Suprapubic skin (tissue), 4 donors: Measurements from ENCODE around the gene PRDM9.

Experiments used
- EP300 ChIP-seq: sonication (generic); formaldehyde crosslinking; IDR thresholded peaks from one replicate; pipeline ENCODE4 v1.6.1; 2017; ENCODE audit warnings: antibody characterized with exemption
- POLR2AphosphoS5 ChIP-seq, 3 donors: sonication (generic); formaldehyde crosslinking; IDR thresholded peaks; one replicate each; pipeline ENCODE4 v1.6.1; 2017; ENCODE audit warnings: antibody characterized with exemption in 3 of 3
- TF ChIP-seq, protein P1 (sequence below), 2 donors: fragments of 200-600 bp in 1 of 2; fragments of 450-650 bp in 1 of 2; sonication (generic) in 1 of 2; IDR thresholded peaks; one replicate each; pipeline ENCODE4 v1.5.1; 2016 to 2019; ENCODE audit warnings: antibody characterized with exemption in 2 of 2, mild to moderate bottlenecking in 1 of 2, moderate library complexity in 1 of 2

DNA sequence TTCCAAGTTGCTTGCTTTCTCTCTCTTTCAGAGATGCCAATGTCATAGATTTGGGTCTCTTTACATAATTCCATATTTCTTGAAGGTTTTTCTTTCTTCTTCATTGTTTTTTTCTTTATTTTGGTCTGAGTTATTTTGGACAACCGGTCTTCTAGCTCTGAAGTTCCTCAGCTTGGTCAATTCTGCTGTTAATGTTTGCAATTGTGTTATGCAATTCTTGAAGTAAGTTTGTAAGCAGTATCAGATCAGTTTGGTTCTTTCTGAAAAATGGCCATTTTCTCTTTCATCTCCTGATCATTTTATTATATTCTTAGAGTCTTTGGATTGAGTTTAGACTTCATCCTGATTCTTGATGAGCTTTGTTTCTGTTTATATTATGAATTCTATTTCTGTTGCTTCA is 16.4 kb upstream of the PRDM9 start:
- TF ChIP-seq, protein P1, sequence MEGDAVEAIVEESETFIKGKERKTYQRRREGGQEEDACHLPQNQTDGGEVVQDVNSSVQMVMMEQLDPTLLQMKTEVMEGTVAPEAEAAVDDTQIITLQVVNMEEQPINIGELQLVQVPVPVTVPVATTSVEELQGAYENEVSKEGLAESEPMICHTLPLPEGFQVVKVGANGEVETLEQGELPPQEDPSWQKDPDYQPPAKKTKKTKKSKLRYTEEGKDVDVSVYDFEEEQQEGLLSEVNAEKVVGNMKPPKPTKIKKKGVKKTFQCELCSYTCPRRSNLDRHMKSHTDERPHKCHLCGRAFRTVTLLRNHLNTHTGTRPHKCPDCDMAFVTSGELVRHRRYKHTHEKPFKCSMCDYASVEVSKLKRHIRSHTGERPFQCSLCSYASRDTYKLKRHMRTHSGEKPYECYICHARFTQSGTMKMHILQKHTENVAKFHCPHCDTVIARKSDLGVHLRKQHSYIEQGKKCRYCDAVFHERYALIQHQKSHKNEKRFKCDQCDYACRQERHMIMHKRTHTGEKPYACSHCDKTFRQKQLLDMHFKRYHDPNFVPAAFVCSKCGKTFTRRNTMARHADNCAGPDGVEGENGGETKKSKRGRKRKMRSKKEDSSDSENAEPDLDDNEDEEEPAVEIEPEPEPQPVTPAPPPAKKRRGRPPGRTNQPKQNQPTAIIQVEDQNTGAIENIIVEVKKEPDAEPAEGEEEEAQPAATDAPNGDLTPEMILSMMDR (IDR thresholded peaks at IDR 0.05), result no peak
- TF ChIP-seq POLR2AphosphoS5 (IDR thresholded peaks at IDR 0.05) (no peak), EP300 (no peak)
